Stimulated activated CD8-positive, alpha-beta memory T cell treated with anti-CD3 and anti-CD28 coated beads, Interleukin-7, amount 100 ng/mL, for 48 hours (primary cell): ENCODE data around the gene PPFIA2.

Experiments
- DNase-seq, 2 donors: peaks; one replicate each; pipeline ENCODE4 v3.0.0-alpha.2; 2020; ENCODE audit warnings: low read depth in 1 of 2; ENCODE audit errors: extremely low read depth in 1 of 2

Gene PPFIA2

DNA sequence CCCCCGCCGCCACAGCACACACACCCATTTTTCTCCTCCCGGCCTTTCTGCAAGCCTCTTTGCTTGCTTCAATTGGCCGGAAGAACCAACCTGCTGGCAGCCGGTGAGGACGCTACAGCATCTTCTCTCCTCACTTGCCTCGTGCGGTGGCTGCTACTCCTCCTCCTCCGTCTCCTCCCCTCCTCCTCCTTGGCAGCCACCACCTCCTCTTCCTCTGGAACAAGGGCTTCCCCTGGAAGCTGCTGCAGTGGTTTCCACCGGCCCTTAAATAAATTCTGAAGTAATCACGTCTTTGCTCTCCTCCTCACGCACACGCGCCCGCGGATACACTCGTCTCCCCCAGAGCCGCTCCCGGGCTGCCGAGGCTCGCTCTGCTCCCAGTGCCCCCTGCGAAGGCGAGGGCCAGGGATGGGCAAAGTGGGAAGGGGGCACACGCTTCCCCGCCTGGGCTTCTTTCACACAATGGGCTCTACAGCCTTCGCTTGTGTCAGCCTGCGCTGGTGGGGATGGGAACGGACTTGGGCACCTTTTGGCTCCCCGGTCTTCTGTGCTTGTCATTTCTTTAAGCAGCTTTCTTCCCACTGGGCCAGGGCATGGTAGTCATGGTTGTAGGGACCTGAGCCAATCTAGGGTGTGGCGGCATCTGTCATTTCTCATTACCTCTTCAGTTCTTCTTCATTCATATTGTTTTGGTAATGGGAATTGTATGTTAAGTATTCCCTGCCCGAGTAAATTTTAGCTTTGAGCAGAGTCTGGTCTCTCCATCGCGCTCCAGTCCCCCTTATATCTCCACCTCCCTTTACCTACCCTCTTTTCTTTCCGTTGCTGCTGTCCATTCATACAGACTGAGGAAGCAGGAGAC, at the start of gene PPFIA2:
Gene PPFIA2, minus strand, starts transcription at position 161 of the 862 bp plus-strand sequence.
- no peak for DNase-seq

DNA sequence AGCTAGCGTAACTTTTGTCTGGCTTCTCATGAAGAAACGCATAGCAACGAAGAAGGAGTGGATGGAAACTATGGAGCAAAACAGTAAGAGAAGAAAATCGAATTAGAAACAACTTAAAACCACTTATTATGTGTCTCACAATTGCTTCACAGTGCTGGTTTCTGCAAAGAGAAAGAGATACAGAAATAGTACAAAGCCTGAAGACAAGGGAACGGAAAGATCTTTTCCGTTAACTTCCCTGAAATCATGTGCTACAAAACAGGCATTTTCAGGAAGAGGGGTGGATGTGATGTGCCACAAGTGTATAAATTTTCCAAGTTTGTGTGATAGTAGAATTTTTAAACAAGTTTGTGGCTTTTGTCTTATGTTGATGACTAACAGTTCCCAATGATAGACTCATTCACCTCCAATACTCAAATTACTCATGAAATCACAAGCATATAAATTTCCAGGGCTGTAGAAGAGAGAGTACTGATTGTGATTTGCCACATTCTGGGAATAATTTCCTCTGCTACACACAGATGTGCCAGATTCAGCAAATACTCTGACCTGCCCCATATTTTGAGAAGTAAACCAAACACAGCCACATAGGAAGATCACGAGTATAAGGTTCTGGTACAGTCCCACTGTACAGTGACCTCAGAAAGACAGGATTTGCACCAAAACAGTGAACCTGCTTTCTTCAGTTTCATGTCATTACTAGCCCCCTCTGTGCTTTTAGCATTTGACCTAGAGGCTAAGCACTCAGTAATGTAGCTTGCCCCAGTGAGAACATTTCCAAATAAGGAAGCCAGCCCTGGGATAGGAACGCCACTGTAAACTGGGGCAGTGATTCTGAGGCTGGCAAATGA, 41.4 kb upstream of the PPFIA2 start:
- DNase-seq = no peak

DNA sequence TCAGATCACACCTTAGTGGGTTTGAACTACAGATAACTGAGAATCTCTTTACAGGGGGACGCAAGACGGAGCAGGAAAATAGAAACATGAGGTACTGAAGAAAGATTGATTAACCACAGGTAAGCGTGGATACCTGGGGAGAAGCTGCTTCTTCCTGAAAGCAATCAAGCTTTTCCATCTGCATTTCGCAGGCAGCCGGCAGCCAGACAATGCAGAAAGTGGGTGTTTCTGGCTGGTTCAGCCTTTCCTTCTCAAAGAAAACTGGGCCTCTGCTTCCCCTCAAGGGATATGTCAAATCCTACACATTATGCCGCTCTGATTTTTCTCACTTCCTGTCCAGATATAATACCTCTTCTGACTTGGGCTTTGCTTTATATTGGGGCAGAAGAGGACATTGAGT, 39.1 kb upstream of the PPFIA2 start:
- DNase-seq = no peak

DNA sequence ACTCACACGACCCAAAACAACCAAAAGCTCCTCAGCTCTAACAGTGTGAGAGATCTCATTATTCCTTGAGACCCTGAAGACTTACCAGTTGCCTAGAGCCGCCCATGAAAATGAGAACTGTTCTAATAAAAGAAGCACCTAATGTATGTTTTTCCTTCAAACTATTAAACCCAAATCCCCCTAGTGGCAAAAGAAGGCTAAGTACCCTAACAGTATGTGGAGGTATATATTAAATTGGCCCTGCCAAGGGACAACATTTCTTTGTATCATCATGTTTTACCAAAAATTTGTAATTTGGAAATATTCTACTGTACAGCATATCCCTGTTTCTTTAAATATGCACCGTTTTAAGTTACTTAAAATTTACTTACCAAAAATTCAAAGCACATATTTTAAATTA, 38.0 kb upstream of the PPFIA2 start:
- DNase-seq = no peak

DNA sequence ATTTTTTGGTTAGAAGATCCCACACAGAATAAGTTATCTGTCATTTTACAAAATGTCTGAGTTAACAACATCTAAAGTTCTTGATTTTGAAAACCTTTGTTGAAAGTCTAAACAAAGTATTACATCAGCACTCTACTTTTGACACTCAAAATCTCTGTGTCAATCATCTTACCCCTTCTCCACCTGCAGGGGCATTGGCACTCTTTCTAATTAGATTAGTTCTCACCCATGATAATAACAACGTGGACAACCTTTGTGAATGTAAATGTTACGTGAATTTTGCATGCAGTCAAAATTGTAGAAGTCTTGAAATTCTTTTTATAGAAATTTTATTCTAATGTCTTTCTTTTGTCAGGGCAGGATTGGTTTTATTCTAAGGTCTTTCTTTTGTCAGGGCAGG, 33.5 kb upstream of the PPFIA2 start:
- DNase-seq = no peak

DNA sequence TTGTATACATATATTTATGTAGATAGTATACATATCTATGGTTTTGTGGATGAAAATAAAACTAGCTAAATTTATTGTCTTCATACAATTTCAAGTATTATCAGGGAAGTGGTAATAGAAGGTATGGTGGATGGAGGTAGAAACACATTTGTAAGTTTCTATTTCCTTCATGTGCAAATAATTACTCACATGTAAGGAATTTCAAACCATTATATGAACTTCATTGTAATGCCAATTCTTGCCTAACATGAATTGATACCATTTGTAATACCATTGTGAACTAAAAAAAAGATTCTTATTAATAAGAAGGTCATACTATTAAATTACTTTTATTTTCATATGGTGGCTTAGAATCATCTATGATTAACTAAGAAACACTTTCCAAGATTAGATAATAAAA, 20.1 kb upstream of the PPFIA2 start:
- no peak for DNase-seq

DNA sequence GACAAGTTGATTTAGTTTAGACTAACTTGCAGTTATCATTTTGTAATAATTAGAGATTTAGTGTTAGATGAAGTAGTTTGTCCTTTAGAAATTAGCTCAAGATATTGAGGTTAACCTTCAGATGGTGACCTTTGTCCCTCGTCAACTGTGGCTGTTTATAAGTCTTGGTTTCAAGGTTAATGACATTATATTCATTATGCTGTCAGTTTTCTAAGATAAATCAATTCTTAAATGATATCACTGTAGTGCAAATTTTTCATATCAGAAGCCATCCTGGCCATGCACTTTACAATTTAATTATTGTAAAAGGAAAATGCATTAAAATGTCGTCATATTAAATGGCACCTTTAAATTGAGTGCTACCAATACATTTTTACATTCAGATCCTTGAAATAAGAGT, 19.6 kb upstream of the PPFIA2 start:
- no peak for DNase-seq

DNA sequence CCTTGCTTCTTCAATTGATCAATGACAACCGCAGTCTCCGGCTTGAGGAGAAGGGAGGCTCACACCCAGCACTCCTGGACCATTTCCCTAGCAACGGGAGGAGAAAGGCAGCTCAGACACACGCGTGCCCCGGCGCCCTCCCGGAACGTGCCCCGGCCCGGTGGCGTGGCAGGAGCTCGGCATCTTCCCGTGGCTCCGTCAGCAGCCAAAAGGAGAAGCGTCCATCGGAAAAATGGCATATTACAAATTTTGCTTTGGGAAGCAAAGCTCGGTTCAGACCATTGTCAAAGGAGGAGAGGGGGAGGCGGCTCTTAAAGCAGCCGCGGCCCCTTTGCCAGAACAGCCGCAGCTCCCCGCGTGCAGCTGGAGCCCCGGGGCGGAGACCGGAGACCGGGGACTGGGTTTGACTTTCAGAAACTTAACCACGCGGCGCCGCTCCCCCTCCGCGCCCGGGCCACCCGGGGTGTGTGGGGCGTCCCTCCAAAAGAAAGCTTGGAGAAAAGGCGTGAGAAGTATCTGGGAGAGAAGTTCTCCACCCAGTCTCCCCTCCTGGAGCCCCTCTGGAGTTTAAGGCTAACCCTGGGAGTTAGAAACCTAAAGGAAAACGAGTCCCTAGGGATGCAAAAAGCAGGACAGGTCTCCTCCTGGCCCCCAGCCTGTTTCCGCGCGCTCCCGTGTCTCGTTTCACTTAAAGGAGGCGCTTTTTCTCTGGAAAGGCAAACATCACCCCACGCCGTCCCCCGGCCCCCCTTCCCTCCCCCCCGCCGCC, 545 bp downstream of the PPFIA2 start:
- DNase-seq = no peak

DNA sequence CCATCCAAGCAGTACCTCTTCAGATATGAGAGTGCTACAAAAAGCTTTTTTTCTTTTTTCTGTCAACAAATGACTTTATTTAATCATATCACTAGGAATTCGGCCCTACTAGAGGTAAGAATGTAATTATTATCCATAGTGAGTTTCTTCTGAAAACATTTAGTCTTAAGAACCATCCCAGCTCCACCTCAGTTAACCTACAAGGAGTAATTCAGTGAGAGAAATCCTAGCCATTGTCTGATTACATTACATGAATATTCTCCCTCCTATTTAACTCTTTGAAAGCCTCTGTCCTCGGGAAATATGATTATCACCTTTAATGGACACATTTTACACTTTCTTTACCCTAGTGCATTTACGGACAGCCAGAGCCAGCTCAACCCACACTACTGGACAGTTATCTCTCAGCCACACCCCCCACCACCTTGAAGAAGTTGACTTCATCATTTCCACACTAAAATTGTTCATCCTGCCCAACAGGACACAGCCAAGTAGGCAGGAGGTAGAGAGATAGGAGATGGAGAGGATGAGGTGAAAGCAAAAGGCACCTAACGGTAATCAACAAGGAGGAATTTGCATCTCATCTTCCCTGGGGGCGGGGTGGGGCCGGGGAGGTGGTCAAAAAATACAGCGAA, 1.3 kb downstream of the PPFIA2 start:
- no peak for DNase-seq

DNA sequence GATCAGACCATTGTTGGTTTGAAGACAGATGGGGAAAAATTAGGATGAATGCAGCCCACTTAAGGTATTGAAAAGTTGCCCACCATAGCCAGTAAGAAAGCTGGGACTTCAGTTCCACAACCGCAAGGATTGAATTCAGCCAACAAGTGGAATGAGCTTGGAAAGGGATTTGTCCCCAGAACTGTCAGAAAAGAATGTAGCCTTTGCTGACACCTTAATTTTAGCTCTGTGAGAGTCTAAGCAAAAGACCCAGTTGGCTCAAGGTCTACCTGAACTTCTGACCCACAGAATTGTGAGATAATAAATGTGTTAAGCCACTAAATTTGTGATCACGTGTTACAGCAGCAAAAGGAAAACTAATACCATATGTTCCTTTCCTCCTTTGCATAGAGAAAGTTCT, 29.4 kb downstream of the PPFIA2 start:
- no peak for DNase-seq

DNA sequence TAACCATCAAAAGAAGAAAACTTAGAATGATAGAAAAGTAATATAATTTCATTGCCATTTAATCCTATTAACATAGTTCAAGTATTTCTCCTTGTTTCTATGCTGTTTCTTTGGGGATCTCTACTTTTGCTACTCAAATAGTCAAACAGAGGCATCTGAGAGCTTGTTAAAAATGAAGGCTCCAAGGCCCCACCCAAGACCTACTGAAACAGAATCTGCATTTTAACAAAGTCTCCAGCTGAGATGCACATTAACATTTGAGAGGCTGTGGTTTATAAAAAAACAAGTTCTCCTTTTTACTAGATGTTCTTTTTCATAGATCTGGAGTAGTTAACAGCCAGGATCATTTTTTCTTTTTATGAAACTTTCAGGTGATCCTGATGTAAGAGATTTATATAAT, 31.8 kb downstream of the PPFIA2 start:
- no peak for DNase-seq

DNA sequence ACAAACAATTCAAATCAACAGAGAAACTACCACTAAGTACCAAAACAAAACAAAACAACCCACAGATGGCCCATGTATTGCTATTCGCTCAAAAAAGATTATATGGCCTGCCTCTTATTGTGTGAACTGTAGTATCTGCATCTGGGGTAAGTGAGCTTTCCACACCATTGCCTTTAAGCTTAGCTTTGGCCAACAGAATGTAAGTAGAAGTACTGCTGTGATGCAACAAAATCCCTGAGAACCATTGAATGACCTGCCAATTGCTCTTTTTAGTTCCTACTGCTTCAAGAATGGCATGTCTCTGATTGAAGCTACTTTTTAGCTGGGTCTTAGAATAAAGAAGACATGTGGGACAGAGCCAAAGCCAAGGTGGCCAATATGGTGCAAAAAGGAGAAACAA, 32.5 kb downstream of the PPFIA2 start:
- no peak for DNase-seq

DNA sequence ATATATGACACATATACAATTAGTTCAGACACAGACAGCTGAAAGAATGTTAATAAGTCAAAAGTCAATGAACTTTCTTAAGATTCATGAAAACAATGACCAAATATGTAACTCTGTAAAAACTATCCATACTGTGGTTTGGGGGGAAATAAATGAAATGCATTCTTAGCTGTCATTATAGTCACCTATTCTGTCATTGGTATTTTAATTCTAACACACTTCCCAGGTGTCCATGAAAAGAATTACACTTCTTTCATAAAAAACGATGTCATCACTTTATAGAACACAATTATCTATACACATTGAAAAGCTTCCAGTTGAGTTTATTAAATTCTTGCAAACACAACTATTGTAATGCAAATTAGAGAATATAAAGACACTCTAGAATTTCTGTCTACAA, 35.8 kb downstream of the PPFIA2 start:
- DNase-seq = no peak

DNA sequence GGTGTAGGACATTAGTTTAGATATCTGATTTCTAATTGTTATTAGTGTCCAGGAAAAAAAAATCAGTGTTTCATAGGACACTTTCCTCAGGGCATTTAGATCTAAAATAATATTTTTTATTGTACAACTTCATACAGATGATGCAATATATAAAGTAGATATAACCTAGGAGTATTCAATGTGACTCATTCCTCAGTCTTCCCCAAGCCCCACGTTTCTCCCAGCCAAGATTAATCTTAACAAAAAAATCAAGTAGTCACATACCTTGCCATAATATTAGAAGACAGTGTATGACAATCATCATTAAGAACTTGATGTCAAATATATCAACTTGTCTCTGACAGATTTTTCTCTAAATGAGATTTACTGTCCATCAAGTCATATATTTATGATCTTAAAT, 37.1 kb downstream of the PPFIA2 start:
- no peak for DNase-seq

DNA sequence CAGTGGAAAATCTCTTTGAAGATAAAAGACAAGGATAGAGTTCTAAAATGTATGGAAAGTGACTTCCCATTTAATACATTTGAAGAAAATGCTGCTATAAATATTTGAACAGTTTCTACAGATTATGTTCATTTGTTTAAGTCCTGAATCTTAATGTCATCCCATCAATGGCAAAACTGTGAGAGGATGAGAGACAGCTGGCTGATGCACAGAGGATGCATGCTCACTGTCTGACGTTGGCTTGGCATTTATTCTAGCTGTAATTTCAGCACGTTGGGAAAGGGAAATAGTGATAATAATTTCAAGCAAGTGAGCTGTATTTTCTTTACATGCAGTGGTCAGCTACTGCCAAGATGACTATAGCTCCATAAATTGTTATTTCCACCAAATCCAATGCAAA, 40.5 kb downstream of the PPFIA2 start:
- no peak for DNase-seq

DNA sequence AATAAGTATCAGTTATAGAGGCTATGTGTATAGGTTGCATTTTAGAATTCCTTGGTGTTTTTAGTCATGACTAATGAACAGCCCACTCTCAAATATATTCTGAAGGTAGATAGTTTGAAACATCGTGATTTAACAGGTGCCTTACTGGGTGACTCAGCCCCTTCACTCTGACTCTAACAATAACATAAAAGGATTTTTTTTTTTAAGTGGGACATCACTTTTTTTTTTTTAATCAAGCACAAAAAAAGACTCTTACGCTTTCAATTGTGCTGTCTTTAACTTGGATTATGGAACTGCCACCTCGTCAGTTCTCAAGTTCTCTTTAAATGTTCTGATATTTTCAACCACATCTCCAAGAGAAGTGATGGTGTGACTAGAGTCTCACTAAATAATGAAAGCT, 46.6 kb downstream of the PPFIA2 start:
- no peak for DNase-seq

DNA sequence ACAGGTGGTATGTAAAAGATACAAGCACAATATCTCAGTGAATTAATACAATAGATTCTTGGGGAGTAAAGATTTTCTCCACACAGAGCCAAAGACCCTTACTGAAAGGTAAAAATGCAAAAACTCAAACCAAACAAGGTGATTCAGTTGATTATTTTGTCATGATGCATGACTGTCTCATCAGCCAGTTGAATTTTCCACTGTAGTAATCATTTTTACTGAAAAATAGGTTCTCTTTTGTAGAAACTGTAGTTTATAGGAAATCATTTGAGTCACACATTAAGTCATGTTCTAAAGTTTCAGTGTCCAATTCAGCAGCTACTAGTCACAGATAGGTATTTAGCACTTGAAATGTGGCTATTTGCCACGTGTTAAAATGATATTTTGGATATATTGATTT, 53.6 kb downstream of the PPFIA2 start:
- DNase-seq = no peak

DNA sequence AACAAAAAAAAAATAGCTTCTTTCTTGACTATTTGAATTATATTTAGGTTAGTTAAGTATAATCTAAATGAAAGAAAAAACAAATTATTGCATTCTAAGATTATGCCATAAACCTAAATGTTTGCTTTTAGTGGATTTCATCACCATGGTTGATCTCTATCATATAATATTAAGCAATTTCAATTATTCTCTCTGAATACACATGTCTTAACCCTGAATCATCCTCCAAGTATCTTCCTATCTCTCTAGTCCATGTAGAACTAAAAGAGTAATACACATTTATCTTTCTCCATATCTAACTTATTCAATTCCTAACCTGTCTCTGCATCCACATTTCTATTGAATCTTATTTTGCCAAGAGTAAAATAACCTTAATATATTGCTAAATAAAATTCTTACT, 59.6 kb downstream of the PPFIA2 start:
- DNase-seq = no peak

DNA sequence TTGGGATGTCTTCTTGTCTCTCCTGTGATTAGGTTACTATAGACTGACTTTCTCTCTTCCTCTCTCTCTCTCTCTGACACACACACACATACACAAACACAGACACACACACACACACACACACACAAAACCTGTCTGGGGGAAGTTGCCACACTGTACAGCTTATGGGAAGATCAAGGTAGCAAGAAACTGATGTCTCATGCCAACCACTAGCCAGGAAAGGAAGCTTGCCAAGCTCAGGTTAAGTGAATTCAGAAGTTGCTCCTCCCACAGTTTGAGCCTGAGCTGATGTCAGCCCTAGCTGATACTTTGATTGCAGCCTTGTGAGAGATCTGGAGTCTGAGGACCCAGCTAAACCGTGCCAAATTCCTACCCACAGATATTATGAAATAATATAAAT, 67.1 kb downstream of the PPFIA2 start:
- no peak for DNase-seq

DNA sequence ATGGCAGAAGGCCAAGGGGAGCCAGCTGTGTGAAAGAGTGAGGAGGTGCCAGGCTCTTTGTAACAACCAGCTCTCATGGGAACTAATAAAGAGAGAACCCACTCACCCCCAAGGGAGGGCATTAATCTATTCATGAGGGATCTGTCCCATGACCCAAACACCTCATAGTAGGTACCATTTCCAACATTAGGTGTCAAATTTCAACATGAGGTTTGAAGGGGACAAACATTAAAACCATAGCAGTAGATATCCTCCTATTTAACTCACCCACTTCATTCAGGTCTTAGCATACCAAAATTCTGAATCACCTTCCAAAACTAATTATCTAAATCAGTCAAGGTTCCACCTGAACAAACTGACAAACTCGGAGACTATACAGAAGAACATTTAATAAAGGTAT, 75.3 kb downstream of the PPFIA2 start:
- no peak for DNase-seq

DNA sequence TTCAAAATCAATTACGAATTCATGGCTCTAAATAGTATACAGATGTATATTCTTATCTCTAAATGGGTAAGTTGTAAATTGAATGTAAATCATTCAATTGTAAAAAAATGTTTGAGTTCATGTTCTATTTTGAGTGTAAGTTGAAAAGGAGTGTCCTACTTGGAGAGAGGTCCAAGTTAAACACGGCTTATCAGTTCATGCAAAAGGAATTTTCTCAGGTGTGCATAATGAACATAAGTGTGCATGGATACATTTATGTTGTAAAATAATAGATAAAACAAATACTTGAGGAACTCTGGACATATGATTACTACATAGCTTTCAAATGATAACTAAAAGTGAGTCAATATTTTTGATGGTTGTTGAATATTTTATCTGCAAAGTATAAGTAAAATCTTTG, 79.5 kb downstream of the PPFIA2 start:
- no peak for DNase-seq
